OCI-LY7 (cell line): ENCODE measurements around the gene UHRF1.

ENCODE experiments used
- EZH2phosphoT487 ChIP-seq: fragments of 200-600 bp; sonication (generic); IDR thresholded peaks from 2 replicates; pipeline ENCODE4 v1.6.1; 2018; ENCODE audit warnings: low read depth, borderline replicate concordance, mild to moderate bottlenecking, mixed run types, antibody characterized with exemption, low read length, moderate library complexity, mixed read lengths
- TF ChIP-seq, protein P1 (sequence below): fragments of 200-600 bp; sonication (generic); conservative IDR thresholded peaks from 2 replicates; pipeline ENCODE4 v1.5.1; 2014; ENCODE audit warnings: mild to moderate bottlenecking, antibody characterized with exemption, low read length, moderate library complexity, mixed read lengths

DNA sequence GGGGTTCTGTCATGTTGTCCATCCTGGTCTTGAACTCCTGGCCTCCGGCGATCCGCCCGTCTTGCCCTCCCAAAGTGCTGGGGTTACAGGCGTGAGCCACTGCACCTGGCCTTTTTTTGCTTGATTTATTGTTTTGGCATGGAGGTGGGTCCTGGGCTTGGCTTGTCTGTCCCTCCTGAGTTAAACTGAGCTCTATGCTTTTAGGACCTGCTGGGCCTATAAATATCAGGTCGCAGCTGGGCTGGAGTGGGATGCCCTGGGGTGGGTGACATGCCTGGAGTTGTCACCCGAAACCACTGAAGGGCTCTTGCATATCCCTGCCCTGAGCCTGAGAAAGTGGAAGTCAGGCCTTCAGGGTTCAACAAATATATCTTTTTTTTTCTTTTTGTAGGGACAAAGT lies 12.2 kb upstream of the UHRF1 start:
- TF ChIP-seq, protein P1, sequence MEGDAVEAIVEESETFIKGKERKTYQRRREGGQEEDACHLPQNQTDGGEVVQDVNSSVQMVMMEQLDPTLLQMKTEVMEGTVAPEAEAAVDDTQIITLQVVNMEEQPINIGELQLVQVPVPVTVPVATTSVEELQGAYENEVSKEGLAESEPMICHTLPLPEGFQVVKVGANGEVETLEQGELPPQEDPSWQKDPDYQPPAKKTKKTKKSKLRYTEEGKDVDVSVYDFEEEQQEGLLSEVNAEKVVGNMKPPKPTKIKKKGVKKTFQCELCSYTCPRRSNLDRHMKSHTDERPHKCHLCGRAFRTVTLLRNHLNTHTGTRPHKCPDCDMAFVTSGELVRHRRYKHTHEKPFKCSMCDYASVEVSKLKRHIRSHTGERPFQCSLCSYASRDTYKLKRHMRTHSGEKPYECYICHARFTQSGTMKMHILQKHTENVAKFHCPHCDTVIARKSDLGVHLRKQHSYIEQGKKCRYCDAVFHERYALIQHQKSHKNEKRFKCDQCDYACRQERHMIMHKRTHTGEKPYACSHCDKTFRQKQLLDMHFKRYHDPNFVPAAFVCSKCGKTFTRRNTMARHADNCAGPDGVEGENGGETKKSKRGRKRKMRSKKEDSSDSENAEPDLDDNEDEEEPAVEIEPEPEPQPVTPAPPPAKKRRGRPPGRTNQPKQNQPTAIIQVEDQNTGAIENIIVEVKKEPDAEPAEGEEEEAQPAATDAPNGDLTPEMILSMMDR: no peak
- TF ChIP-seq EZH2phosphoT487: no peak
